NCI-H2227 (cell line): Measurements from ENCODE around the gene H2BK1.

Experiments
- DNase-seq: peaks from one replicate; lab custom pipeline; 2025; ENCODE audit not compliant: unreplicated experiment; lab: John Stamatoyannopoulos, UW

H2BK1 gene

GRCh38 chr7:151232917-151233701 lies 22.8 kb upstream of the H2BK1 start:
- DNase-seq, result peak; percentile 63

GRCh38 chr7:151232091-151232916 lies 22.0 kb upstream of the H2BK1 start, which contains the start of gene CHPF2:
TSS of gene CHPF2 (plus strand) at chr7:151232483. CDS start at chr7:151234012, 1,529 bp downstream.
- DNase-seq, result peak; percentile 93

- no peak for DNase-seq
These were observed 20.8 kb upstream of the H2BK1 start for GRCh38 chr7:151231080-151231479.

- DNase-seq, result no peak
These were observed 19.0 kb upstream of the H2BK1 start for GRCh38 chr7:151229249-151229648.

- no peak for DNase-seq
These were observed 18.0 kb upstream of the H2BK1 start for GRCh38 chr7:151228024-151228866.

GRCh38 chr7:151226875-151227782 lies 16.8 kb upstream of the H2BK1 start, which contains the start of gene ABCF2:
TSS of gene ABCF2 (minus strand) at chr7:151227205. CDS start at chr7:151226458, 747 bp downstream.
- DNase-seq, result peak; percentile 99

- DNase-seq, result no peak
These were observed 16.2 kb upstream of the H2BK1 start for GRCh38 chr7:151226560-151226874.

- no peak for DNase-seq
These were observed 15.7 kb upstream of the H2BK1 start for GRCh38 chr7:151225948-151226510.

GRCh38 chr7:151223728-151224127 lies 13.4 kb upstream of the H2BK1 start:
- no peak for DNase-seq

- no peak for DNase-seq
These were observed 7.9 kb upstream of the H2BK1 start for GRCh38 chr7:151218170-151218569.

- DNase-seq, result no peak
These were observed 5.1 kb upstream of the H2BK1 start for GRCh38 chr7:151215396-151215795.

GRCh38 chr7:151213826-151214225 lies 3.5 kb upstream of the H2BK1 start:
- no peak for DNase-seq

GRCh38 chr7:151212626-151213025 lies 2.3 kb upstream of the H2BK1 start:
- no peak for DNase-seq

- no peak for DNase-seq
These were observed 976 bp upstream of the H2BK1 start for GRCh38 chr7:151211155-151211772.

GRCh38 chr7:151209588-151209987 lies 700 bp downstream of the H2BK1 start:
- DNase-seq, result no peak

- no peak for DNase-seq
These were observed 1.9 kb downstream of the H2BK1 start for GRCh38 chr7:151208253-151208862.

GRCh38 chr7:151207804-151208203 lies 2.5 kb downstream of the H2BK1 start:
- DNase-seq, result no peak

GRCh38 chr7:151207315-151207714 lies 3.0 kb downstream of the H2BK1 start:
- DNase-seq, result no peak

GRCh38 chr7:151206914-151207313 lies 3.4 kb downstream of the H2BK1 start:
- no peak for DNase-seq
